HEK293T (cell line): ENCODE data around the gene LNX1.

Source experiments
- ARNT ChIP-seq: fragments of 450-650 bp; IDR thresholded peaks from 2 replicates; pipeline ENCODE4 v1.6.1; 2017; ENCODE audit warnings: mild to moderate bottlenecking
- BHLHE40 ChIP-seq: fragments of 450-650 bp; IDR thresholded peaks from 2 replicates; pipeline ENCODE4 v1.6.1; 2016; ENCODE audit warnings: mild to moderate bottlenecking, moderate library complexity, borderline replicate concordance
- FOXK2 ChIP-seq: fragments of 450-650 bp; IDR thresholded peaks from 2 replicates; pipeline ENCODE4 v1.6.1; 2016; ENCODE audit warnings: mild to moderate bottlenecking
- NFRKB ChIP-seq: fragments of 450-650 bp; IDR thresholded peaks from 2 replicates; pipeline ENCODE4 v1.6.1; 2016; ENCODE audit warnings: mild to moderate bottlenecking, moderate library complexity
- SP1 ChIP-seq: fragments of 450-650 bp; IDR thresholded peaks from 2 replicates; pipeline ENCODE4 v1.6.1; 2017

- TF ChIP-seq ARNT (no peak), BHLHE40 (no peak), FOXK2 (no peak), NFRKB (no peak), SP1 (no peak)
These were observed 101.9 kb downstream of the LNX1 start for GRCh38 chr4:53489279-53489889.
